GM19043 (cell line): ENCODE results near the gene BIN1.
A peak's percentile ranks its signal among the peaks of the same experiment; 100 is the strongest.
"Not testable (repeated sequence)": the region's sequence is repeated elsewhere in the genome, so short reads cannot be mapped to it uniquely, and the experiment has no call there.

ENCODE experiments used
- ATAC-seq: cut with Tn5 transposase; IDR thresholded peaks from one replicate; pipeline ENCODE4 v1.9.1; 2021; ENCODE audit warnings: low read depth; ENCODE audit not compliant: unreplicated experiment

Gene BIN1

DNA sequence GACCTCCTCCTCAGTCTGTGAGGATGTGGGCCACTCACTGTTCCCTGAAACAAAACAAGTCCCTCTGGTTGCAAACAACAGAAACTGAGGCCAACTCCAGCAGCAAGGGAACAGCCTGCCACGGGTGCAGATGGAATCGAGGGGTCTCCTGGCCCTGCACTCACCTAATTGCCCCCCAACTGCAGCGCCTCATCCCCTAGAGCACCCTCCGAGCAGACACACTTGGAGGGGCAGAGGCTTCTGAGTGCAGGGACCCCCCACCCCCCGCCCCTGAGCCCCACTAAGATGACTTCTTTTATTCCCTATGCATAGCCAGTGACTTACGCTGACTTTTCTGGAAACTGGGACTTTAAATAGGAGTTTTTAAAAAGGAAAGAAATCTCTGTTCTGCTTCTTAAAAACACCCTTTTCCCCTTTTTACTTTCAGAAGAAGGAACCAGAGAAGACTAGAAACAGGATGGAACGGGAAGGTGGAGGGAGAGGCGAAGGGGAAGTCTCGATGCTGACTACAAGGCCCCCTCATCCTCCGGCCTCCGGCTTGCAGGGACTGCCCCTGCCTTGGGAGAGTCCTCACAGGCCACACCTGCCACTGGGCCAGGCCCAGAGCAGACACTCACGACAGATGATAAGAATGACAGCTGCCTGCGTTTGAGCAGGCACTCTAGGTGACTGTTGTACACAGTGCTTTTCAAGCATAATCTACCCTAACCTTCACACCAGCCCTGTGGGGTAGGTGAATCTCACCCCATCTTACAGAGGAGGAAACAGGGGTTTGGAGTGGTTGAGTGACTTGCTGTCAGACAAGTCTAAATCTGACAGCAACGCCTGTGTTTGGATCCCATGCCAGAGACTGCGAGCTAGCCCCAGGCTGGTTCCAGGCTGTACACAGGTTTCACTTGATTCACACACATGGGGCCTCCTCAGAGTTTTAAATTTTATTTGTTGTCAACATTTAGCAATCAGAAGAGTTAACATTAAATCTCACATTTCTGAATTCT lies 28.2 kb upstream of the BIN1 start:
- no peak for ATAC-seq

DNA sequence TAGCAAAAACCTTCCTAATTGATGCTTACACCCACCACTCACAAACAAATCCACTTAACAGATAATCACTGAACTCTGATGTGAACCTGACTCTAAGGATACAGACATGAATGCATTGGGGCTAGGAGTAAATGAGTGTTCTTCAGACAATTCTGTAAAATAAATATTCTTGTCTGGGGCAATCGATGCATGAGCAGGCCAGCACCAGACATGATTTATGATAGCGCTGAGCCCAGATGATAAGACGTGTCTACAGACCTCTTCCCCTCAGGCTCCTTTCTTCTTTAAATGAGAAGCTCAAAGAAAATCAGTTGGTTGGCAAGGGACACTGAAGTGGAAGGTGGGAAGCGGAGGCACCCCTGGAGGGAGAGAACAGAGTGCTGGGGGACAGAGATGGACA lies 27.3 kb upstream of the BIN1 start:
- no peak for ATAC-seq

DNA sequence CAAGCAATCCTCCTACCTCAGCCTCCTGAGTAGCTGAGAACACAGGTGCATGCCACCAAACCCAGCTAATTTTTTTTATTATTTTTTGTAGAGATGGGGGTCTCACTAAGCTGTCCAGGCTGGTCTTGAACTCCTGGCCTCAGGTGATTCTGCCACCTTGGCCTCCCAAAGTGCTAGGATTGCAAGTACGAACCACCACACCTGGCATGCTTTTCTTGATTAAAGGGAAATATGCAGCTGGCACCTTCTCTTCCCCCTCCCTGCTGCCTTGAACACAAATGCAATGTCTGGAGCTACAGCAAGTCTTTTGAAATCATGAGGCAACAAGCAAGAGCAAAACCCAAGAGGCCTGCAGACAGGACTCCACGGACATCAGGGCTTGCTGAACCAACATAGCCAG lies 26.8 kb upstream of the BIN1 start:
- ATAC-seq: no peak

GRCh38 chr2:127130421-127130820 lies 23.5 kb upstream of the BIN1 start:
- ATAC-seq: no peak

DNA sequence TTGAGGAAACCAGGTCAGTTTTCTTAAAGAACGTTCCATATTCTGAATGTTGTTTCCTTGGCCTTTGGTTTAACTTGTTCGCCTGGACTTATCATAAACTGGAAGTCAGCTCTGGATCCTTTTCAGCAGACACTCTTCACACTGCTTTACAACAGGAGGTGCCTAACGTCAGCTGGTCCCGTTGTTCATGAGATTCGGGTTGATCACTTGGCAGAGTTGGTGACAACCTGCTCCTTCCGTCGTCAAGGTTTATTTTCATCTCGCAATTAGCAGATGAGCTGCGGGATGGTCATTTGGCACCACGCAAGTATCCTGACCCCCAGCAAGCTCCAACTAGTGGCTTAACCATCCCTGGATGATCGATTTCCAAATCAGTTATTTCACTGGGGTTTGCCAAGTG lies 23.0 kb upstream of the BIN1 start:
- no peak for ATAC-seq

- peak; percentile 96 for ATAC-seq
These were observed 21.5 kb upstream of the BIN1 start for GRCh38 chr2:127128445-127128904.

DNA sequence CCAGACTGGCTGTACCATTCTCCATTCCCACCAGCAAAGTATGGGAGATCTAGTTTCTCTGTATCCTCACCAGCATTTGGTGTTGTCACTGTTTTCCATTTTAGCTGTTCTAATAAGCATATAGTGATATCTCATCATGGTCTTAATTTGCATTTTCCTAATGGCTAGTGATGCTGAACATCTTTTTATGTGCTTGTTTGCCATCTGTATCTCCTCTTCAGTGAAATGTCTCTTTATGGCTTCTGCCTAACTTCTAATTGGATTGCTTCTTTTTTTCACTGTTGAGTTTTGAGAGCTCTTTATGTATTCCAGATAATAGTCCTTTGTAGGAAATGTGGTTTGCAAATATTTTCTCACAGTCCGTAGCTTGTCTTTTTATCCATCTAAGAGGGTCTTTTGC lies 18.9 kb upstream of the BIN1 start:
- no peak for ATAC-seq

- no peak for ATAC-seq
These were observed 17.5 kb upstream of the BIN1 start for GRCh38 chr2:127124426-127124825.

DNA sequence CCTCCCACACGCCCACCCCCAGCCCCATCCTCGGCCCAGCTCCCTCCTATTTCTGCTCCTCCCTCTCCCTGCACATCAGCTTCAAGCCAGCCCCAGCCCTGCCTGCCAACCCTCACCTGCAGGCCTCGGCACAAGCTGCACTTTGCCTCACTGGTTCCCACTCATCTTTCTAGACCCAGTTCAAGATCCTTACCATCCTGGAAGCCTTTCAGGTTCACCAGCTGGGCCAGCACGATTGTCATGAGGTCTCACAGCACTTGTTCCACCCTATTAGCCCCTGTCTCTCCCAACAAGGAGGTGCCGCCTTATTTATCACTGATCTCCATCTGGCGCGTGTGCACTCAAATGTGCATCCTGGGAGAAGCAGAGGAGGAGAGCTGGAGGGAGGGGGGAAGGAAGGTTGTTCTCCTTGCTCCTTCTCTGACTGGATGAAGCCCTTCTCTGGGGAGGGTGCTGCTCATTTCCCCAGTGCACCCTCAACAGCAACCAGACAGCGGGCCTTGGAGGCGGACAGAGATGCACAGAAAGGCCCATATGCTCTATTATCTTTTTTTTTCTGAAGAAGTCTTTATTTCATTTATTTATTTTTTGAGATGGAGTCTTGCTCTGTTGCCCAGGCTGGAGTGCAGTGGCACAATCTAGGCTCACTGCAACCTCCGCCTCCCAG lies 15.5 kb upstream of the BIN1 start:
- ATAC-seq: no peak

GRCh38 chr2:127121776-127122176 lies 14.8 kb upstream of the BIN1 start:
- no peak for ATAC-seq

GRCh38 chr2:127121353-127121752 lies 14.4 kb upstream of the BIN1 start:
- ATAC-seq: no peak

- not testable (repeated sequence) for ATAC-seq
These were observed 13.5 kb upstream of the BIN1 start for GRCh38 chr2:127120408-127120807.

GRCh38 chr2:127118467-127118866 lies 11.5 kb upstream of the BIN1 start:
- ATAC-seq: no peak

DNA sequence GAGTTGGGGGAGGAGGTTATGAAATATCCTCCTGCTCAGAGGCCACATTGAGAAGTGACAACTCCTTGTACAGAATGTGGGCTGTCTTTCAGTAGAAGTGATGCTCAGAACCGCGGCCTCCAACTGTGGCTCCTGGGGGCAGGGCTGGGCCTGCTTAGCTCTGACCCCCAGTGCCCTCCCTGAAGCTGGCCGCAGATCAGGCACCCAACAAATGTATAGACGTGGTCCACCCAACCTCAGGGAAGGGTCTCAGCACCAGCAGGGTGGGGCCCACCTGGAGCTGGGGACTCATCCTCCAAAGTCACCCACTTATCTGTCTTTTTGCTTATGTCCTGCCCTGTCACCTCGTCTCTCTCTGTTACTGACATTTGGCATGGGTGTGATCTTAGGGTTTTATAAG lies 11.1 kb upstream of the BIN1 start:
- no peak for ATAC-seq

- ATAC-seq: no peak
These were observed 10.6 kb upstream of the BIN1 start for GRCh38 chr2:127117603-127118002.

DNA sequence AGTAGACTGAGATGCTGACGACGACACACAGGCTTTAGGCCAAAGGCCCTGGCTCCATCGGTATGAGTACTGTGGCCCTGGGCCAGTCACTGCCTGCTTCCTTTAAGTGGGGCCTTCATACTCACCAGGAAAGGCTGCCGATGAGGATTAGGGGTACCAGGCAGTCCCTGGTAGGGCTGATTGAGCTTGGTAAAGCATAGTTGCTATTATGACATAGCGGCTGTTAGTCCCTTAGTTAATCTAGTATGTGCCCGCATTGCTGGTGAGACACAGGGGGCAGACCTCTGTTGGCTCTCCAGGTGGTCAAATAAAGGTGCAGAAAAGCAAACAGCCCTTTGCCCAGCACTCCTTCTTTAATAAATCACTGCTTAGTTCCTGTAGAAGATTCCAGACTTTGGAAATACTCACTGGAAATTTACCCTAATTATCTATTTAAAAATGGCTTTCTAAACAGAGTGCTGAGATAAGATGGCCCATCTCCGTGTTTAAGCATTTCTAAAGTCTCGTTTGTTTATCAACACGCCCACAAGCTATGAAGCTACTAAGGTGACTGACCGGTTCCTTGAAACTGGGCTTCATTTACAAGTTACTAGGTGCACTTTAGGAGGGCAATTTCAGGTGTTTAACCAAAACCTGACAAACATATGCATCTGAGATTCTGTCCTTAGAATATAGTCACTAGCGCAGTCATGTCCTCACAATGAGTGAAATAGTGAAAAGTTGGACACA lies 8.7 kb upstream of the BIN1 start:
- ATAC-seq: no peak

GRCh38 chr2:127110985-127111384 lies 4.0 kb upstream of the BIN1 start:
- no peak for ATAC-seq

- ATAC-seq: no peak
These were observed 1.2 kb upstream of the BIN1 start for GRCh38 chr2:127108090-127108523.

GRCh38 chr2:127107622-127107999 lies 657 bp upstream of the BIN1 start:
- no peak for ATAC-seq

DNA sequence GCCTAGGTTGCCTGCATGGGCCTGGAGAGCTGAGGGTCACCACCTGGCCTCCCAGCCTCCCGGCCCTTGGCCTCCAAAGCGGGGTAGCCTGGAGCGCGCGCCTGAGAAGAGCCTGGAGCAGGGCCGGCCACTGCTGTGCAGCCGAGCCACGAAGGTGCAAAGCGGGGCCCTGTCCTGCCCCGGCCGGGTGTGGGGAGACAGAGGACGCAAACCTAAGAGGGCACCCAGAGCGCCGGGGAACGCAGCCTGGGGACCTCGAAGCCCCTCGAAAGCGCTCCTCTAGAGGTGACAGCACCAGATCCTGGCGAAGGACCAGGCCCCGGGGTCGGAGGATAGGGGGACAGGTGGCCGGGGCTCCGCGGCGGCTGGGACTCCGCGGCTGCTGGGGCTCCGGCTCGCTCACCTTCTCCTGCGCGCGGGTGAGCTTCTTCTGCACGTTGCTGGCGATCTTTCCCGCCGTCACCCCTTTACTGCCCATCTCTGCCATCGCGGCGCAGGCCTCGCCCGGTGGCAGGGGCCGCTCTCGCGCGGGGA lies 430 bp downstream of the BIN1 start:
- ATAC-seq: peak; percentile 18
